Stomach (tissue), 9 donors: ENCODE results near the gene HAUS1. TPM values are rescaled to one million over a fixed set of nuclear protein-coding genes. Genes with fewer than 3 reads are reported as not detected.
"Not testable (repeated sequence)": the region's sequence is repeated elsewhere in the genome, so short reads cannot be mapped to it uniquely, and the experiment has no call there.

Experiments used
- DNase-seq, 2 donors: peaks; one replicate each; pipeline versions ENCODE4 v3.0.0 to v3.0.0-alpha.2; 2013 to 2019
- H3K27ac ChIP-seq, 5 donors: fragments of 200-600 bp in 4 of 5; sonication (generic) in 4 of 5; one replicate each; pipeline ENCODE4 v1.5.1; 2013 to 2019; ENCODE audit warnings: mild to moderate bottlenecking in 1 of 5, moderate library complexity in 1 of 5
- H3K27me3 ChIP-seq, 3 donors: fragments of 200-600 bp; sonication (generic); one replicate each; pipeline ENCODE4 v1.5.1; 2017 to 2019; ENCODE audit warnings: mixed run types in 1 of 3
- H3K36me3 ChIP-seq, 4 donors: fragments of 200-600 bp; sonication (generic); 1 replicate in 3 of 4; 2 replicates in 1 of 4; pipeline ENCODE4 v1.5.1; 2016 to 2019
- H3K4me1 ChIP-seq, 4 donors: fragments of 200-600 bp; sonication (generic); one replicate each; pipeline ENCODE4 v1.5.1; 2016 to 2019
- H3K4me3 ChIP-seq, 4 donors: fragments of 200-600 bp; sonication (generic) in 3 of 4; one replicate each; pipeline ENCODE4 v1.5.1; 2016 to 2019; ENCODE audit warnings: mild to moderate bottlenecking in 1 of 4
- H3K9me3 ChIP-seq, 4 donors: fragments of 200-600 bp; sonication (generic); one replicate each; pipeline ENCODE4 v1.5.1; 2016 to 2019
- CTCF ChIP-seq, 7 experiments: fragments of 450-650 bp in 4 of 7; fragments of 200-600 bp in 3 of 7; sonication (generic) in 3 of 7; IDR thresholded peaks; one replicate each; pipeline ENCODE4 v1.5.1; 2016 to 2019; ENCODE audit warnings: antibody characterized with exemption in 7 of 7, control low read depth in 2 of 7, mild to moderate bottlenecking in 1 of 7
- EP300 ChIP-seq: sonication (generic); formaldehyde crosslinking; IDR thresholded peaks from one replicate; pipeline ENCODE4 v1.6.1; 2017; ENCODE audit warnings: antibody characterized with exemption
- POLR2A ChIP-seq, 4 donors: fragments of 450-650 bp; IDR thresholded peaks; one replicate each; pipeline ENCODE4 v1.6.1; 2016; ENCODE audit warnings: antibody characterized with exemption in 4 of 4, control low read depth in 2 of 4, mild to moderate bottlenecking in 1 of 4, moderate library complexity in 1 of 4
- POLR2AphosphoS5 ChIP-seq, 3 donors: sonication (generic); formaldehyde crosslinking; IDR thresholded peaks; one replicate each; pipeline ENCODE4 v1.6.1; 2016; ENCODE audit warnings: antibody characterized with exemption in 3 of 3
- WGBS, 5 donors: extraction: QIAGEN DNeasy Blood & Tissue Kit in 3 of 5; methylation state at CpG; one replicate each; pipeline versions ENCODE4 v1.1.5 to v1.1.7; 2013 to 2018; 5-methylcytosine and 5-hydroxymethylcytosine counted together
- intact Hi-C: fragments of 100-400 bp; cut with DNase I; formaldehyde crosslinking; loops from one replicate; pipeline ENCODE4 v1.15.1; 2023; ENCODE audit warnings: low total_unique reads
- polyA plus RNA-seq, 3 donors: library from polyadenylated mRNA; stranded (reverse); fragments of 200-250 nt; gene quantifications; one replicate each; pipeline ENCODE4 v1.2.3, GENCODE V29; 2013
- total RNA-seq, 5 donors: library from RNA; depleted of rRNA; stranded (reverse); fragments of >200 nt; gene quantifications; one replicate each; pipeline versions ENCODE4 v1.1.0 to v1.2.3, GENCODE V29; 2014 to 2016
- donor health status: healthy with polysubstance abuse.
- donor health status: Bipolar disorder and iron deficiency.
- donor health status: healthy.

HAUS1 gene
- total and polyA plus RNA-seq, 8 donors = 2.2 to 32.3 (median 26.4) TPM; not detected in 1

DNA sequence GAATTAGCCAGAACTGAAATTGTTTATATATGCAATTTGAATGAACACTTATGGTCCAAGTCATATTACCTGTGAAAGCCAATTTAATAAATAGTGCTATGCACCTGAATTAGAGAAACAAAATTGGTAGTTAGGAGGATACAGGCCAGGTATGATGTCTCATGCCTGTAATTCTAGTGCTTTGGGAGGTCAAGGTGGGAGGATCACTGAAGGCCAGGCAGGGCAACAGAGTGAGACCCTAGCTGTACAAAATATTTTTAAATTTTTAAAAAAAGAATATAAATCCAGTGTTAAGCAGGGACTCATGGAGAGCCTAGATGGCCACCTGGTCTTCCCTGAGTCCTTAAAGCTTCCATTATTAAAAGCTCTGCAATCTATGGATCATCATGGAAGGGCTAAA, 24.8 kb upstream of the HAUS1 start:
- TF ChIP-seq EP300 = no peak
- no peak for TF ChIP-seq POLR2A (IDR thresholded peaks at IDR 0.05)
- no peak for TF ChIP-seq POLR2AphosphoS5 (IDR thresholded peaks at IDR 0.05)
- no peak for DNase-seq
- Histone ChIP-seq H3K27ac (no peak overlapping the region), H3K9me3 (no peaks in the 10 kb centered on the region), H3K27me3 (no peaks in the 10 kb centered on the region), H3K36me3 (peaks cover 35 to 71% (median 65%) of the 10 kb centered on the region in 4 donors), H3K4me3 (no peak overlapping the region), H3K4me1 (peaks cover 0 to 5% (median 0%) of the 10 kb centered on the region in 4 donors)
- intact Hi-C loops = loop anchor here (10.0 kb wide), 1 partner anchor 115 kb away; the partner anchor contains the start of gene EPG5

GRCh38 chr18:46080156-46080555, 24.0 kb upstream of the HAUS1 start:
- Histone ChIP-seq H3K4me1 (peaks cover 0 to 12% (median 4%) of the 10 kb centered on the region in 4 donors), H3K4me3 (no peak overlapping the region), H3K9me3 (no peaks in the 10 kb centered on the region), H3K36me3 (peaks cover 43 to 80% (median 74%) of the 10 kb centered on the region in 4 donors), H3K27me3 (no peaks in the 10 kb centered on the region), H3K27ac (no peak overlapping the region)
- TF ChIP-seq EP300 (no peak), CTCF (IDR thresholded peaks at IDR 0.05) (no peak), POLR2AphosphoS5 (IDR thresholded peaks at IDR 0.05) (no peak), POLR2A (IDR thresholded peaks at IDR 0.05) (no peak)
- no peak for DNase-seq
- WGBS, 5 donors = 54 to 78% (median 58%) methylated on average over 1 of the region's 1 CpG
- intact Hi-C loops = no loop called here

DNA sequence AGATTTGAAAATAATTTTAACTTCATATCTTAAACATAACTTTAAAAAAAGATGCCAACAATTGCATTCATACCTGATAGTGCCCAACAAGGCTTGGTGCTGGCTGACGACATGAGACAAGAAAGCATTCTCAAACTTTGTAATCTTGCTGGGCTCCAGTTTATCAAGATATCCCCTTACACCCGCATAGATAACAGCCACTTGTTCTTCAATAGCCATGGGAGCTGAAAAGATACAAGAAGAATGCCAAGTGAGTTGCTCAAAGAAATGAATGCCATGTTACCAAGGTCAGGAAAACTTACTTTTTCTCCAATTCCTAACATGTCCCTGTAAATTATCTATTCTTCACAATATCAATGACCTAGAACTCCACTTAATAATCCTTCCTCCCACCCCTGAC, 19.8 kb upstream of the HAUS1 start:
- no peak for DNase-seq
- intact Hi-C loops = no loop called here
- 36 to 47% (median 42%) methylated on average over 2 of the region's 2 CpGs for WGBS, 5 donors

DNA sequence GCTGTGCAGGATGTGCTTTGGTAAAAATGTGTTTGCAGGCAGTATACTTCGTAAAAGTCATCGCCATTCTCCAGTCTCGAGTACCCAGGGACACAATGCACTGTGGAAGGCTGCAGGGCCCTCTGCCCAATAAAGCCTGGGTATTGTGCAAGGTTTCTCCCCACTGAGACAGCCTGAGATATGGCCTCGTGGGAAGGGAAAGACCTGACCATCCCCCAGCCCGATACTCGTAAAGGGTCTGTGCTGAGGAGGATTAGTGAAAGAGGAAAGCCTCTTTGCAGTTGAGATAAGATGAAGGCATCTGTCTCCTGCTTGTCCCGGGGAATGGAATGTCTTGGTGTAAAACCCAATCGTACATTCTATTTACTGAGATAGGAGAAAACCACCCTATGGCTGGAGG, 15.7 kb upstream of the HAUS1 start:
- 66 to 80% (median 74%) methylated on average over 8 of the region's 8 CpGs for WGBS, 5 donors
- H3K4me3 ChIP-seq, DNase-seq, H3K9me3 ChIP-seq, H3K27me3 ChIP-seq, H3K27ac ChIP-seq, intact Hi-C loops: not testable (repeated sequence)
- peaks cover 0 to 35% (median 17%) of the 10 kb centered on the region in 4 donors for H3K4me1 ChIP-seq
- peaks cover 94 to 100% (median 100%) of the 10 kb centered on the region in 4 donors for H3K36me3 ChIP-seq

More for the DNA sequence above, 19.8 kb upstream of the HAUS1 start:
- Histone ChIP-seq H3K36me3 (peaks cover 86 to 100% (median 99%) of the 10 kb centered on the region in 4 donors), H3K4me1 (peaks cover 0 to 8% (median 4%) of the 10 kb centered on the region in 4 donors), H3K4me3 (no peak overlapping the region), H3K9me3 (peaks cover 0 to 4% (median 0%) of the 10 kb centered on the region in 4 donors), H3K27ac (no peak overlapping the region), H3K27me3 (no peaks in the 10 kb centered on the region)
- TF ChIP-seq POLR2AphosphoS5 (IDR thresholded peaks at IDR 0.05) = no peak
- no peak for TF ChIP-seq CTCF (IDR thresholded peaks at IDR 0.05)

DNA sequence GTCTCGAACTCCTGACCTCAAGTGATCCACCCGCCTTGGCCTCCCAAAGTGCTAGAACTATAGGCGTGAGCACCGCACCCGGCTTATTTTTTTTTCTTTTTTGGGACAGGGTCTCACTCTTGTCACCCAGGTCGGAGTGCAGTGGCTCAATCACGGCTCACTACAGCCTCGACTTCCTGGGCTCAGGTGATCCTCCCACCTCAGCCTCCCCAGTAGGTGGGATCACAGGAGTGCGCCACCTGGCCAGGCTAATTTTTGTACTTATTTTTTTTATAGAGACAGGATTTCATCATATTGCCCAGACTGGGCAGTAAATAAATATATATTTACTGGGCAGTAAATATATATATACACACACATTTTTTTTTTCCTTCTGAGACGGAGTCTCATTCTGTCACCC, 8.7 kb upstream of the HAUS1 start:
- Histone ChIP-seq H3K27me3 (no peaks in the 10 kb centered on the region), H3K9me3 (no peaks in the 10 kb centered on the region), H3K4me1 (peaks cover 22 to 68% (median 46%) of the 10 kb centered on the region in 4 donors), H3K4me3 (peak overlapping the region in 1 of 4 donors; percentile 98), H3K36me3 (peaks cover 32 to 46% (median 44%) of the 10 kb centered on the region in 4 donors), H3K27ac (no peak overlapping the region)
- WGBS, 5 donors = 90 to 97% (median 95%) methylated on average over 10 of the region's 10 CpGs
- no peak for DNase-seq
- intact Hi-C loops = no loop called here
- no peak for TF ChIP-seq CTCF (IDR thresholded peaks at IDR 0.05)
- TF ChIP-seq POLR2A (IDR thresholded peaks at IDR 0.05) = no peak
- TF ChIP-seq POLR2AphosphoS5 (IDR thresholded peaks at IDR 0.05) = no peak
